Erythroblast (primary cell): Measurements from ENCODE around the gene ARID1B.

Source experiments
- DNase-seq, 2 experiments: peaks; one replicate each; lab custom pipeline; 2025; lab: John Stamatoyannopoulos, UW
- GATA1 ChIP-seq: IDR thresholded peaks from 2 replicates; pipeline ENCODE4 v1.6.1; 2011; ENCODE audit warnings: low read depth, mild to moderate bottlenecking, control low read depth, low read length, moderate library complexity
- POLR2A ChIP-seq: IDR thresholded peaks from 2 replicates; pipeline ENCODE4 v1.6.1; 2011; ENCODE audit warnings: mild to moderate bottlenecking, low read length

Gene ARID1B

DNA sequence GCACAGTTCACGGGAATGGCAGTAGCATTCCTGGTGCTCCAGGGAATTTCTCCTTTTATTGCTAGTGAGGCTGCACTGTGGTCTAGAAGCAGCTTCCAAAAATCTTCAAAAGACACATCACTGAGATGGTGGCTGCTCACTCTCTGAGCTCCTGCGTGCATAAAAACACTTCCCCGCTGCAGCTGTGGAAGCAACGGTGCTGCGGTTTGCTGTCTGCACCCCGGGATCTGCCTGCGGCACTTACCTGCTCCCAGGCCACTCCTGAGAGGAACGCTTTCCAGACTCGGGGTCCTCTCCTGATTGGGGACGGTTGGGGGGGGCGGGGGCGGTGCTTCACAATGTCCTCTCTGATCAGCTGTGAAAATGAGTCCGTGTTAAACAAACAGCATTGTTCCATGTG, 468.3 kb downstream of the ARID1B start:
- TF ChIP-seq GATA1 (no peak), POLR2A (no peak)
- DNase-seq: no peak

- no peak for DNase-seq
- TF ChIP-seq POLR2A (no peak), GATA1 (no peak)
Observed at GRCh38 chr6:157246048-157246630, 469.0 kb downstream of the ARID1B start.

DNA sequence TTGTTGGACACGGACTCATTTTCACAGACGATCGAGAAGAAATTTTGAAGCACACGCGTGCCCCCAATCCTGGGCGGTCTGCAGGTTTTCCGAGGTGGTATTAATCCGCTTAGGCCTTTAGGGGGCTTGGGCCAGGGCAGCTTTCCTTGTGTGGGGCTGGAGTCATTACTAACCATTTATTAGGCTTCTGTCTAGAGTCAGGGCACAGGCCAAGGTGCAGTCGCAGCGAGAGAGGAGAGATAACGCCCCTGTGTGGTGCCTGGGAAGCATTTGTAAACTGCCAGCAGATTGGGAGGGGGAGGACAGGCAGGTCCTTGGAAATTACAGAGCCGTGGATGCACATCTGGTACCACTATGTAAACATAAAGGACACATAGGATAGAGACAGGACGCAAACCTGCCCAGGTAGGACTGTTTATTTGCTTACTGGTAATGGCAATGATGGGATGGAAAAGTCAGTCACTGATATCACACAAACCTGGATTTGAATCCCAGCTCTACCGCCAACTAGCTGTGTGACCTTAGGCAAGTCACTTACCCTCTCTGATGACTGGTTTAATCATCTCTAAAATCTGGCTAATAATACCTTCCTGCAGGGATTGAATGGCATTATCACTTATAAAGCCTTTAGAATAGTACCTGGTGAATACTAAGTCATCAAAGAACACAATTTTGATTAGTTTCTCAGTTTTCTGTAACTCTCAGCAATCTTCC, 469.8 kb downstream of the ARID1B start:
- DNase-seq: no peak
- TF ChIP-seq GATA1: no peak

DNA sequence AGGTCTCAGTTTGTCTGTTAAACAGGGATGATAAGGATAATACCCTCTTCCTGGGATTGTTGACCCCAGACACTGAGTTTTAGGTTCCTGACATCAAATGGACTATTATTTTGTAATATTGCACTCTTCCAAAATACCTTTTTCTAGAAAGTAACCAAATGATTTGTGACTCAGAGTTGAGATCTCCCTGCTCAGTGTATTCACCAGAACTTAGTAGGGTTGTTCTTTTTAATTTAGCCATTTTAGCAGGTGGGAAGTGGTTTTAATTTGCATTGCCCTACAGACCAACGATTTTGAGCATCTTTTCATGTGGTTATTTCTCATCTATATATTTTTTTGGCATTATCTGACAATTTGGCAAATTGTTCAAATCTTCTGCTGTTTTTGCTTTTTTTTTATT, 471.1 kb downstream of the ARID1B start:
- DNase-seq: no peak
- TF ChIP-seq POLR2A (no peak), GATA1 (no peak)

DNA sequence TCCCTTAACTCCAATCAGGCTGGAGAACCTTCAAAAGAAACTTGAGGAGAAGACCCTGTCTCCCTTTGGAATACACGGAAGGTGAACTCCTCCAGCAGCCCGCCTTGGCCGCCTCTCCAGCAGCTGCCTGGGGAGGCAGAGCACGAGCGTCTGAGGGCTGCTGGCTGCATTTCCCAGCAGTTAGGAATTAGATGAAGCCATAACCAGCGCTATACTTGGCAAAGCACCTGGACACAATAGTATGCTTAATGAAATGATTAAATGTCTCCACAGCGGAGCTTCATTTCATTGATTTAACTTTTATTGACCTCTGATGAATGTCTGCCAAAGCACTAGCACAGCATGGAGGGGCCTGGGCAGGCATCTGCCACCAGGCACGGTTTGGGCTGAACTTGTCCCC, 472.6 kb downstream of the ARID1B start:
- TF ChIP-seq GATA1 (no peak), POLR2A (no peak)
- no peak for DNase-seq

GRCh38 chr6:157251586-157252247, 474.5 kb downstream of the ARID1B start:
- no peak for TF ChIP-seq POLR2A
- TF ChIP-seq GATA1: no peak
- DNase-seq: no peak

DNA sequence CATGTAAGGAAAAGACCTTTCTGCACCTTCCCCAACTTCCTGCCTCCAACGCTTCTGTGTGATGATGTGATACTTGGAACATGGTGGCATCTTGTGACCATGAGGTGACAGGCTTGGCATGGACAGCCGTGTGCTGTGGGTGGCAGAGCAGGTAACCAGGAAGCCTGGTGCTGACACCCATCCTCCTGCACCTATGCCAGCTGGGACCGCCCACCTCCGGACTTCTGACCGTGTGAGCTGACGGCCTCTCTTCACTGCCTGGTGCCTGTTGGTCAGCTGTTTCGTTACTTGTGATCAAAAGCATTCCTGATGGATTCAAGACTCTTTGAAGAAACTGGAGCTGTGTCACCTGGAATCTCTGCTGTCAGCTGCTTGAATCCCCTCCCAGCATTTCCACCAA, 475.8 kb downstream of the ARID1B start:
- no peak for DNase-seq

DNA sequence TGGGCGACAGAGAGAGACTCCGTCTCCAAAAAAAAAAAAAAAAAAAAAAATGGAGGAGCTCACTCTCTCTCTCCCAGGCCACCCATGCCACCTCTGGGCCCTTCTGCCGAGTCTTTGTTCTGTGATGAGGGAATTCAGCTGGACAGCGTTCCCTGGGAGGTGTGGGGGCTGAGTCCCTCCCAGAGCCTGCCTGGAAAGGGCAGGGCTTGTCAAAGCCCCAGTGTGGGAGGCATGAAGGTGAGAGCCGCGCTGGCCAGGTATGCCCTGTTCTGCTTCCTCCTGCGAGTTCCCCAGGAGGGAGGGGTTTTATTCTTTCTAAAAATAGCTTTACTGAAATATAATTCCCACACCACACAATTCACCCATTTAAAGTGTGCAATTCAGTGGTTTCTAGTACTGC, 476.5 kb downstream of the ARID1B start:
- DNase-seq: no peak
- TF ChIP-seq POLR2A (no peak), GATA1 (no peak)

More for the DNA sequence above, 475.8 kb downstream of the ARID1B start:
- TF ChIP-seq GATA1 (no peak), POLR2A (no peak)

- no peak for DNase-seq
- TF ChIP-seq GATA1 (no peak), POLR2A (no peak)
Observed at GRCh38 chr6:157254538-157254937, 477.4 kb downstream of the ARID1B start.

GRCh38 chr6:157255079-157255478, 477.9 kb downstream of the ARID1B start:
- no peak for TF ChIP-seq POLR2A
- TF ChIP-seq GATA1: no peak
- no peak for DNase-seq

GRCh38 chr6:157258878-157259277, 481.7 kb downstream of the ARID1B start:
- DNase-seq: no peak
- TF ChIP-seq POLR2A (no peak), GATA1 (no peak)

DNA sequence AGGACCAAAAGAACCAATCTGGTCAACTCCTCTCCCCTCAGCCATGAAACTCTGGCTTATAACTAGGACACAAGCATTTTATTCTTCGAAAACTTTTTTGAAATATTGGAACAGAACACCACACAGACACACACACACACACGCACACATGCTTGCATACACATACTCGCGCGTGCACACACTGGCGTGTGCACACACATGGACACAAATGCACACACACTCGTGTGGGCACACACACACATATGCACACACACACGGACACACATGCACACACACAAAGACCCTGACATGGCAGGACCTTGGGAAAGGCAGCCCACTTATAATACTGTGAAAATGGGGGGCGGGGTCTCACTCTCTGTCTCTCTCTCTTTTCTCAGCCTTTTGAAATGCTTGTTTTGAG, 482.3 kb downstream of the ARID1B start:
- no peak for DNase-seq
- no peak for TF ChIP-seq GATA1
- no peak for TF ChIP-seq POLR2A
